ENCODE results near the gene LRP1-AS.

The LRP1-AS gene

DNA sequence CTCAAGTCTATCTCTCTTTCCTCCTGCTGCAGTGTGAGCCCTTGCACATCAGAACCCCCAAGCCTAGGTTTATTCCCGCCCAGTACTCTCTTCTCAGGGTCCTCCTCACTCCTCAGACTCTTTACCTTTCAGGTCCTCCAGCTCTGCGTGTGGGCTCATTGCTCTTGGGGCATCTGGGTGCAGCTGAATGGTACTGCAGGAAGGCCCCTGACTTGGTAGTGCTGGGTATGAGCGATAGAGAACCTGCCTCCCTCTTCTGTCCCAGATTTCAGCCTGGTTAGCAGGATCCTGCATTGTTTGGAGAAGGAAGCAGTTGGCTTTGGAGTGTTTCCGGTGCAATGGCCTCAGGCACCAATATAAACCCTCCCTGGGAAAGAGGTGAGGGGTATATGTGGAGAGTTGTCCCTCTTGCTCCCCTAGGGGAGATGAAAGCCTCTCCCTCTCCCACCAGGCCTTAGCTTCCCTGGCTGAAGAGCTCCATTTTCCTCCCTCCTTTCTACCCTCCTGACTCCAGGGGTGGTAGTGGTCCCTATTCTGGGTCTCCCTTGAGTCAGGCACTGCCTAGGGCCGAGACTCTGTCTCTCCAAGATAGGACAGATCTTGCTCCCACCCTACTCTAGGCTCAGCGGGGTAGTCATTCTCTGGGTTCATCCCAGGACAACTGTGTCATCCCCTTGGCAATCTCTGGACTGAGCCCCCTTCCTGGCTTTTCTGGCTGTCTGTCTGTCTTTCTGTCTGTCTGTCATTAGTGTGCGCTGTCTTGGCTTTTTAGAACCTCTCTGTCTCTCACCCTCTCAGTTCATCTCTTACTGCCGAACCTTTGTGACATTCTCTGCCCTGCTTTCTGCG is 15.3 kb downstream of the LRP1-AS start:
- Histone ChIP-seq H3K27me3 (no peaks in the 10 kb centered on the region), H3K27ac (peak overlapping the region; percentile 95 to 99), H3K4me1 (peaks cover 0 to 73% (median 68%) of the 10 kb centered on the region in 4 donors), H3K9me3 (no peaks in the 10 kb centered on the region), H3K36me3 (no peaks in the 10 kb centered on the region), H3K4me3 (peak overlapping the region; percentile 94 to 96)
- peak in 1 of 2 donors; percentile 20 for DNase-seq
- TF ChIP-seq CTCF (IDR thresholded peaks at IDR 0.05): no peak
- intact Hi-C loops (cut with DNase I; ENCODE audit: low total_unique reads): no loop called here

- Histone ChIP-seq H3K4me3 (peak overlapping the region; percentile 94 to 96), H3K27ac (peak overlapping the region; percentile 95 to 99), H3K36me3 (no peaks in the 10 kb centered on the region), H3K4me1 (peaks cover 0 to 70% (median 66%) of the 10 kb centered on the region in 4 donors), H3K9me3 (no peaks in the 10 kb centered on the region), H3K27me3 (no peaks in the 10 kb centered on the region)
- intact Hi-C loops (cut with DNase I; ENCODE audit: low total_unique reads): no loop called here
- no peak for DNase-seq
- no peak for TF ChIP-seq CTCF (IDR thresholded peaks at IDR 0.05)
These were observed 16.5 kb downstream of the LRP1-AS start for GRCh38 chr12:57130941-57131340.

DNA sequence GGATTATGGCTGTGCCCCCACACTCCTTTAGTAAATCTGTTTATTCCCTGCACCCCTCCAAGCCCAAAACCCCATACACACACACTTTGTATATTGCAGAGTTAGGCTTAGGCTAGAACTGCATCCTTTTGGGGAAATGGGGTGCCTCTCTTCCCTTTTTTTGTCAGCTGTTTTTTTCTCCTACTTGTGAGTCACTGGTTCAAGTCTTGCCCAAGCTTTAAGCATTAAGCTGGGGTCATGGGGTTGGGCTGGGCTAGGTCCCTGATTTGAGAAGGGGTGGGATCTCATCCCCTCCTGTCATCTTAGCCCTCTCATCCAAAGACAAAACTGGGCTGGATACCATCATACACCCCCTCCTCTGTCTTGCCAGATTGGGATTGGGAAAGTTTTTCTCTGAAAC is 17.5 kb downstream of the LRP1-AS start:
- intact Hi-C loops (cut with DNase I; ENCODE audit: low total_unique reads): no loop called here
- Histone ChIP-seq H3K36me3 (no peaks in the 10 kb centered on the region), H3K9me3 (no peaks in the 10 kb centered on the region), H3K4me1 (peaks cover 0 to 59% (median 55%) of the 10 kb centered on the region in 4 donors), H3K27me3 (no peaks in the 10 kb centered on the region), H3K4me3 (peak overlapping the region; percentile 94 to 96), H3K27ac (peak overlapping the region; percentile 95 to 99)
- DNase-seq: peak in 1 of 2 donors; percentile 82
- no peak for TF ChIP-seq CTCF (IDR thresholded peaks at IDR 0.05)

DNA sequence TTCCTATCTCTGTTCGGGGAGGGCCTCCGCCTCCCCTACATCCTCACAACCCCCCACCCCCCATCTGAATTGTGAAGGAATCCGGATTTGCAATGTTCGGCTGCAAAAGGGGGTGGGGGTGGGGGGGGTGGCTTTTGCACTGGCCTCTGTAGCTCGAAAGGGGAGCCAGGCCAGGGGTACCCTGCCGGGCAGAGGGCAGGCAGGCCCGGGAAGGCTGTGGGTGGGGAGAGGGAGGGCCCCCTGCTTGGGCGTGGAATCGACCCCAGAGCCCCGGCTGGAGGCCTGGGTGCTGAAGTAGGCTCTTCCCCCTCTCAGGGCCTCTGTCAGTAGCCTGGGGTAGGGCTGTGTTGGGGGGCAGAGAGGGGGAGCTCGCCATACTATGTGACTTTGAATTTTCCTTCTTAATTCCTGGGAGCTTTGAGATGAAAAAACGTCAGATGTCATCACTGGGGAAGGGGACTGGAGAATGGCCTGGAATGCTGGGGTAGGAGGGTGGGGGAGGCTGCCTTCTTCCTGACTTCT is 18.0 kb downstream of the LRP1-AS start:
- H3K4me1 ChIP-seq: peaks cover 0 to 54% (median 50%) of the 10 kb centered on the region in 4 donors
- DNase-seq: no peak
- peak overlapping the region; percentile 94 to 96 for H3K4me3 ChIP-seq
- no peak for TF ChIP-seq CTCF (IDR thresholded peaks at IDR 0.05)
- no peaks in the 10 kb centered on the region for H3K36me3 ChIP-seq
- intact Hi-C loops (cut with DNase I; ENCODE audit: low total_unique reads): no loop called here
- no peaks in the 10 kb centered on the region for H3K27me3 ChIP-seq
- no peaks in the 10 kb centered on the region for H3K9me3 ChIP-seq
- H3K27ac ChIP-seq: peak overlapping the region; percentile 95 to 99

GRCh38 chr12:57128519-57129247 is 18.7 kb downstream of the LRP1-AS start:
- no peak for TF ChIP-seq CTCF (IDR thresholded peaks at IDR 0.05)
- peak overlapping the region; percentile 95 to 99 for H3K27ac ChIP-seq
- peak overlapping the region; percentile 94 to 96 for H3K4me3 ChIP-seq
- no peaks in the 10 kb centered on the region for H3K27me3 ChIP-seq
- H3K36me3 ChIP-seq: no peaks in the 10 kb centered on the region
- intact Hi-C loops (cut with DNase I; ENCODE audit: low total_unique reads): no loop called here
- peaks cover 0 to 47% (median 43%) of the 10 kb centered on the region in 4 donors for H3K4me1 ChIP-seq
- H3K9me3 ChIP-seq: no peaks in the 10 kb centered on the region
- DNase-seq: no peak
